SH-SY5Y (cell line): ENCODE measurements around the gene ITGA5.

Experiments
- GATA2 ChIP-seq: IDR thresholded peaks from 2 replicates; pipeline ENCODE4 v1.6.1; 2011; ENCODE audit warnings: mild to moderate bottlenecking, low read depth, low read length
- GATA3 ChIP-seq: IDR thresholded peaks from 2 replicates; pipeline ENCODE4 v1.6.1; 2011; ENCODE audit warnings: low read depth, mild to moderate bottlenecking, low read length, moderate library complexity

DNA sequence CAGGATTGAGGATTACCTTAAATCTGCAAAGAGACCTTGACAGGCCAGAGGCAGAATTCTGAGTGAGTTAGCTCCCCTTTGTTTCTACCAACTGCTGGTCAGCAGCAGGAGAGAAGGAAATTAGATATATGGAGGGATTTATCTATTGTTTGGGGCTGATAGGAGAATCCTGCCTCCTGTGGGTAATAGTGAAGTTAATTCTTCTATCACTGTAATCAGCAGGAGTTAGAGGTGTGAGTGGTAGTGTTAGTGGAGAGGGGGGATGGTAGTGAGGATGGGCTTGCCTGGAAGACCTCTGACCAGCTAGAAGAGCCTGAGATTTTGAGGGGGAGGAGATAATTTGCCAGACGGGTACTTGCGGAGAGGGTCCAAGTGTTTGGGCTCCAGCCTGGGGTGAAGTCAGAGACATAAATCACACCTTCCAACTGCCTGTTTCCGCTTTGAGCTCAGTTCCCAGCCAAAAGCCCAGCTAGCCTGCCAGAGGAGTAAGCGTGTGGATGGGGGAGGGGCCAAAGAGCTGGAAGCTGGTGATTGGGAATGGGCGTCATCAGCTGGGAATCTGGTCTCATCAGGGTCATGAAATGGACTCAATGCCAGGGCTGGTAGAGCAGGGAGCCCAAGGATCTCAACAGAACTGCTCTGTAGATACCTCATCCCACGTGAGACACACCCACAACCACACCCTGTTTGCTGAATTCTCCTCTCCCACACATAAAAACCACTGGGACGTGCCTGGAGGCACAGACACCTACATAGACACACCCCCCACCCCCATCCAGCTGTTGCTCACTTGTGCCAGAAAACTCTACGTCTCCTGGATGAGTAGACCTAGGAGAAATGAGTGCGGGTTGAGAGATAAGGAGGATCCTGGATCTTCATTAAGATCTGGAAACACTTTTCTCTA, 13.1 kb upstream of the ITGA5 start:
- TF ChIP-seq GATA2 (no peak), GATA3 (no peak)
